Esophagus squamous epithelium (tissue), 4 donors: ENCODE results near the gene TTC8.

Experiments used
- CTCF ChIP-seq, 6 experiments: fragments of 450-650 bp in 4 of 6; fragments of 200-600 bp in 2 of 6; sonication (generic) in 2 of 6; IDR thresholded peaks; one replicate each; pipeline ENCODE4 v1.5.1; 2016 to 2019; ENCODE audit warnings: antibody characterized with exemption in 6 of 6, mild to moderate bottlenecking in 4 of 6, moderate library complexity in 4 of 6
- POLR2A ChIP-seq, 4 donors: fragments of 450-650 bp; IDR thresholded peaks; one replicate each; pipeline ENCODE4 v1.6.1; 2017; ENCODE audit warnings: antibody characterized with exemption in 4 of 4, mild to moderate bottlenecking in 4 of 4, moderate library complexity in 3 of 4

- TF ChIP-seq CTCF (IDR thresholded peaks at IDR 0.05): no peak
- TF ChIP-seq POLR2A (IDR thresholded peaks at IDR 0.05): no peak
These were observed 70.7 kb downstream of the TTC8 start for GRCh38 chr14:88895116-88895515.
